Hepatocyte (in vitro differentiated cells): ENCODE results near the gene ADGRL4. TPM values are rescaled to one million over a fixed set of nuclear protein-coding genes. Genes with fewer than 3 reads are reported as not detected.

Source experiments
- DNase-seq: peaks from one replicate; pipeline ENCODE4 v3.0.0-alpha.2; 2016; ENCODE audit warnings: low spot score
- H2AFZ ChIP-seq: fragments of 200-600 bp; sonication (generic); 2 replicates; pipeline ENCODE4 v1.6.0; 2016; ENCODE audit warnings: antibody characterized with exemption, mild to moderate bottlenecking
- H3K27ac ChIP-seq: fragments of 200-600 bp; sonication (generic); 2 replicates; pipeline ENCODE4 v1.5.1; 2016; ENCODE audit warnings: mild to moderate bottlenecking
- H3K27me3 ChIP-seq: fragments of 200-600 bp; sonication (generic); 2 replicates; pipeline ENCODE4 v1.6.1; 2016
- H3K36me3 ChIP-seq: fragments of 200-600 bp; sonication (generic); replicated peaks from 2 replicates; pipeline ENCODE4 v1.5.1; 2016; ENCODE audit warnings: low read depth; ENCODE audit not compliant: insufficient read depth
- H3K4me1 ChIP-seq: fragments of 200-600 bp; sonication (generic); 2 replicates; pipeline ENCODE4 v1.5.1; 2016; ENCODE audit warnings: mild to moderate bottlenecking, moderate library complexity; ENCODE audit not compliant: insufficient read depth
- H3K4me2 ChIP-seq: fragments of 200-600 bp; sonication (generic); 2 replicates; pipeline ENCODE4 v1.6.0; 2016
- H3K4me3 ChIP-seq: fragments of 200-600 bp; sonication (generic); 2 replicates; pipeline ENCODE4 v1.5.1; 2016; ENCODE audit warnings: mild to moderate bottlenecking
- H3K79me2 ChIP-seq: fragments of 200-600 bp; sonication (generic); 2 replicates; pipeline ENCODE4 v1.6.0; 2017; ENCODE audit warnings: mild to moderate bottlenecking
- H3K9me2 ChIP-seq: fragments of 200-600 bp; sonication (generic); replicated peaks from 2 replicates; pipeline ENCODE4 v1.6.0; 2017; ENCODE audit warnings: mild to moderate bottlenecking; ENCODE audit not compliant: insufficient read depth
- H3K9me3 ChIP-seq: fragments of 200-600 bp; sonication (generic); 2 replicates; pipeline ENCODE4 v1.5.1; 2016; ENCODE audit warnings: low read depth, mild to moderate bottlenecking
- H4K20me1 ChIP-seq: fragments of 200-600 bp; sonication (generic); 2 replicates; pipeline ENCODE4 v1.6.0; 2016; ENCODE audit warnings: mild to moderate bottlenecking; ENCODE audit not compliant: insufficient read depth, poor library complexity, severe bottlenecking
- EZH2 ChIP-seq: fragments of 200-600 bp; sonication (generic); IDR thresholded peaks from 2 replicates; pipeline ENCODE4 v1.6.1; 2016; ENCODE audit warnings: antibody characterized with exemption, mild to moderate bottlenecking, borderline replicate concordance
- EZH2phosphoT487 ChIP-seq: fragments of 200-600 bp; sonication (generic); IDR thresholded peaks from one replicate; pipeline ENCODE4 v1.6.1; 2018; ENCODE audit warnings: antibody characterized with exemption, mild to moderate bottlenecking, low read depth, moderate library complexity; ENCODE audit not compliant: unreplicated experiment, severe bottlenecking
- WGBS: methylation state at CpG from one replicate; pipeline ENCODE4 v1.1.6; 2016; ENCODE audit warnings: low lambda C conversion rate; ENCODE audit errors: missing lambda C conversion rate; 5-methylcytosine and 5-hydroxymethylcytosine counted together
- polyA plus RNA-seq: library from polyadenylated mRNA; unstranded; fragments of >200 nt; fragmentation: Nextera tagmentation; extraction: Ambion mirVana; gene quantifications from 2 replicates; pipeline ENCODE4 v1.2.1, GENCODE V29; 2016
- total RNA-seq: library from RNA; depleted of rRNA; stranded (reverse); fragments of >200 nt; gene quantifications from 2 replicates; pipeline ENCODE4 v1.2.3, GENCODE V29; 2014
- TF ChIP-seq, protein P1 (sequence below): fragments of 200-600 bp; sonication (generic); IDR thresholded peaks from 2 replicates; pipeline ENCODE4 v1.5.1; 2016; ENCODE audit warnings: antibody characterized with exemption, mild to moderate bottlenecking; ENCODE audit not compliant: poor library complexity

Gene ADGRL4
- total and polyA plus RNA-seq, 2 experiments from 2014 or later, result 2.2 to 2.4 TPM

DNA sequence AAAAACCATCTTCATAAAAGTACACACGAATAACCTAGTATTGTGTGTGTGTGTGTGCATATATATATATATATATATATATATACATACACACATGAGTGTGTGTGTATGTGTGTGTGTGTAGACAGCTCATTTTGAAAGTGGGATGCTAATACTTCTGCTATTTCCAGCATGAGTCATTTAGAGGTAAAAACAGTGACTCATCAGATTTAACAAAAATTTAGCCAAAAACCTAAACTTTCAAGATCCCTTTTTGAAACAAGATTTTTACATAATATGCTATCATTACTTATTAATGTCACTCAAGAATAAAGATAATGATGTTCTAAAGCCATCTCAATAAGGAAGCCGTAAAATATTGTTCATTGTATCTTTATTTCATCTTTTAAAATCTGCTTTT lies 35.6 kb upstream of the ADGRL4 start:
- TF ChIP-seq, protein P1, sequence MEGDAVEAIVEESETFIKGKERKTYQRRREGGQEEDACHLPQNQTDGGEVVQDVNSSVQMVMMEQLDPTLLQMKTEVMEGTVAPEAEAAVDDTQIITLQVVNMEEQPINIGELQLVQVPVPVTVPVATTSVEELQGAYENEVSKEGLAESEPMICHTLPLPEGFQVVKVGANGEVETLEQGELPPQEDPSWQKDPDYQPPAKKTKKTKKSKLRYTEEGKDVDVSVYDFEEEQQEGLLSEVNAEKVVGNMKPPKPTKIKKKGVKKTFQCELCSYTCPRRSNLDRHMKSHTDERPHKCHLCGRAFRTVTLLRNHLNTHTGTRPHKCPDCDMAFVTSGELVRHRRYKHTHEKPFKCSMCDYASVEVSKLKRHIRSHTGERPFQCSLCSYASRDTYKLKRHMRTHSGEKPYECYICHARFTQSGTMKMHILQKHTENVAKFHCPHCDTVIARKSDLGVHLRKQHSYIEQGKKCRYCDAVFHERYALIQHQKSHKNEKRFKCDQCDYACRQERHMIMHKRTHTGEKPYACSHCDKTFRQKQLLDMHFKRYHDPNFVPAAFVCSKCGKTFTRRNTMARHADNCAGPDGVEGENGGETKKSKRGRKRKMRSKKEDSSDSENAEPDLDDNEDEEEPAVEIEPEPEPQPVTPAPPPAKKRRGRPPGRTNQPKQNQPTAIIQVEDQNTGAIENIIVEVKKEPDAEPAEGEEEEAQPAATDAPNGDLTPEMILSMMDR, result no peak
- TF ChIP-seq EZH2 (no peak), EZH2phosphoT487 (no peak)
- DNase-seq, result no peak
- 0% methylated on average over 2 of the region's 2 CpGs for WGBS

DNA sequence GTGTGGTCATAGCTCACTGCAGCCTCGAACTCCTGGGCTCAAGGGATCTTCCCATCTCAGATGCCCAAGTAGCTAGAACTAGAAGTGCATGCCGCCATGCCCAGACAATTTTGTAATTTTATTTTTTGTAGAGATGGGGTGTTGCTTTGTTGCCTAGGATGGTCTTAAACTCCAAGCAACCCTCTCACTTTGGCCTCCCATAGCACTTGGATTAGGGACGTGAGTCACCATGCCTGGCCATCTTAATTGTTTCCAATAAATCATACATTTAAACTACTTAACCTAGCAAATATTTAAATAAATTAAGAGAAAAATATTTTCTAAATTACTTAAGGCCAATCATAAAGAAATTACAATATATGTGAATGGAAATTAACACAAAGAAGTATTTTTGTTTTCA lies 35.1 kb upstream of the ADGRL4 start:
- no peaks in the 10 kb centered on the region for H3K4me1 ChIP-seq
- no peak overlapping the region for H3K4me3 ChIP-seq
- DNase-seq, result no peak
- H3K4me2 ChIP-seq, result no peak overlapping the region
- 89% methylated on average over 3 of the region's 3 CpGs for WGBS
- no peak for TF ChIP-seq EZH2phosphoT487
- TF ChIP-seq, protein P1, result no peak
- TF ChIP-seq EZH2, result no peak
- H3K79me2 ChIP-seq, result no peaks in the 10 kb centered on the region
- no peak overlapping the region for H3K27ac ChIP-seq
- no peak overlapping the region for H2AFZ ChIP-seq
- H3K9me2 ChIP-seq, result no peaks in the 10 kb centered on the region
- H3K27me3 ChIP-seq, result no peaks in the 10 kb centered on the region
- no peaks in the 10 kb centered on the region for H4K20me1 ChIP-seq
- H3K9me3 ChIP-seq, result no peaks in the 10 kb centered on the region
- H3K36me3 ChIP-seq, result no peaks in the 10 kb centered on the region

More for the DNA sequence above, 35.6 kb upstream of the ADGRL4 start:
- H2AFZ ChIP-seq, result no peak overlapping the region
- no peaks in the 10 kb centered on the region for H3K9me3 ChIP-seq
- H3K4me3 ChIP-seq, result no peak overlapping the region
- H3K4me1 ChIP-seq, result no peaks in the 10 kb centered on the region
- H3K27me3 ChIP-seq, result no peaks in the 10 kb centered on the region
- H3K9me2 ChIP-seq, result no peaks in the 10 kb centered on the region
- no peaks in the 10 kb centered on the region for H3K36me3 ChIP-seq
- H3K4me2 ChIP-seq, result no peak overlapping the region
- H4K20me1 ChIP-seq, result no peaks in the 10 kb centered on the region
- no peaks in the 10 kb centered on the region for H3K79me2 ChIP-seq
- H3K27ac ChIP-seq, result no peak overlapping the region

DNA sequence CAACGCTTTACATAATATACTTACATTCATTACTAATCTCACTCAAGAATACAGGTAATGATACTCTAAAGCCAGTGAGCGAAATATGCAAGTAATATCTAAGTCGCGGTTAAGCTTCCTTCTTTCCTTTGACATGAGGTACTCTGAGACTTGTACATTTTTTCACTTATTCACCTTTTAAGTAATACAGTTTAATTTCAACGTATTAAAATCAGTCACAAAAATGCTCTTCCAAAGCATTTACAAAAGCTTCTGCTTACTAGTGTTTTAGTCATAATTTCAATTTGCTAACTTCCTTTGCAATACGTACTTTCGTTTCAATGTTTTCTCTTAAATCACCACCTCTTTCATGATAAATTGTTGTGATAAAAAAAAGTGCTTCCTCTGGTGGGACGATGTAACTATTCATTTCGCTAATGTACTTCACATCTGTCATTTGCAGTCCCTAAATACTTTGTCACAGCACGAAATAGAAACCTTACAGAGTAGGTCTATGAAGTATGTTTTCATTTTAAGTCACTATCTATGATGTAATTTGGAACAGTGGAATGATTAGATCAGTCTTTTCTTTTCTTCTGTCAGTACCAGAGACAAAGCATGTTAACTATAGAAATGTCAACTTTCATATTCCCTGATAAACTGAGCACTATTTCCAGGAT lies 34.0 kb upstream of the ADGRL4 start:
- Histone ChIP-seq H3K27ac (no peak overlapping the region), H3K9me2 (no peaks in the 10 kb centered on the region), H4K20me1 (no peaks in the 10 kb centered on the region), H3K9me3 (no peaks in the 10 kb centered on the region), H3K27me3 (no peaks in the 10 kb centered on the region), H2AFZ (no peak overlapping the region), H3K4me1 (no peaks in the 10 kb centered on the region), H3K4me2 (no peak overlapping the region), H3K79me2 (no peaks in the 10 kb centered on the region), H3K36me3 (no peaks in the 10 kb centered on the region), H3K4me3 (no peak overlapping the region)
- WGBS, result 83% methylated on average over 10 of the region's 10 CpGs
- TF ChIP-seq EZH2phosphoT487, result no peak
- no peak for TF ChIP-seq EZH2
- TF ChIP-seq, protein P1, result no peak
- DNase-seq, result no peak
